ENCODE results near the gene NUP214.

GRCh38 chr9:131203431-131204218 lies 78.2 kb downstream of the NUP214 start:
- TF ChIP-seq CTCF (IDR thresholded peaks at IDR 0.05) (no peak), POLR2AphosphoS5 (IDR thresholded peaks at IDR 0.05; ENCODE audit: insufficient read depth in 1 of 2, low read depth in 1 of 2) (no peak)

Measured in vagina (tissue), 2 donors.